CD14-positive monocyte (primary cell): ENCODE results near the gene NSUN3. TPM values are rescaled to one million over a fixed set of nuclear protein-coding genes. Genes with fewer than 3 reads are reported as not detected.

Source experiments
- DNase-seq, 3 donors: peaks; one replicate each; pipeline ENCODE4 v3.0.0-alpha.2; 2011 to 2022
- H2AFZ ChIP-seq: 2 replicates; pipeline ENCODE4 v1.6.0; 2012; ENCODE audit warnings: mild to moderate bottlenecking, low read depth, low read length, inconsistent platforms; ENCODE audit not compliant: insufficient read depth, poor library complexity, severe bottlenecking
- H3K27ac ChIP-seq, 2 donors: 1 replicate in 1 of 2; 2 replicates in 1 of 2; pipeline ENCODE4 v1.5.1; 2012 to 2013; ENCODE audit warnings: low read length in 2 of 2, control low read depth in 1 of 2, inconsistent platforms in 1 of 2, low read depth in 1 of 2, mild to moderate bottlenecking in 1 of 2
- H3K27me3 ChIP-seq, 2 donors: one replicate each; pipeline versions ENCODE4 v1.6.0 to v1.6.1; 2011 to 2013; ENCODE audit warnings: low read length in 2 of 2; ENCODE audit not compliant: control insufficient read depth in 2 of 2, insufficient read depth in 2 of 2
- H3K36me3 ChIP-seq, 2 donors: replicated peaks in 1 of 2; 1 replicate in 1 of 2; 2 replicates in 1 of 2; pipeline versions ENCODE4 v1.5.1 to v1.6.1; 2012 to 2013; ENCODE audit warnings: low read length in 2 of 2, control low read depth in 1 of 2, inconsistent platforms in 1 of 2, mild to moderate bottlenecking in 1 of 2; ENCODE audit not compliant: insufficient read depth in 2 of 2, control insufficient read depth in 1 of 2
- H3K4me1 ChIP-seq, 2 donors: 1 replicate in 1 of 2; 2 replicates in 1 of 2; pipeline versions ENCODE4 v1.5.1 to v1.6.1; 2012 to 2013; ENCODE audit warnings: low read length in 2 of 2, control low read depth in 1 of 2, inconsistent platforms in 1 of 2, mild to moderate bottlenecking in 1 of 2, moderate library complexity in 1 of 2; ENCODE audit not compliant: insufficient read depth in 2 of 2, control insufficient read depth in 1 of 2
- H3K4me2 ChIP-seq: replicated peaks from 2 replicates; pipeline ENCODE3; 2012; ENCODE audit warnings: low read length, moderate library complexity, mild to moderate bottlenecking; ENCODE audit not compliant: poor library complexity, severe bottlenecking; ENCODE audit errors: extremely low read depth
- H3K4me3 ChIP-seq, 3 experiments: fragments of 200-600 bp in 1 of 3; sonication (generic) in 1 of 3; replicated peaks in 1 of 3; 1 replicate in 2 of 3; 2 replicates in 1 of 3; pipeline ENCODE4 v1.5.1; 2011 to 2013; ENCODE audit warnings: low read length in 3 of 3, mild to moderate bottlenecking in 3 of 3, control low read depth in 2 of 3, low read depth in 2 of 3, inconsistent platforms in 1 of 3, moderate library complexity in 1 of 3
- H3K79me2 ChIP-seq: 2 replicates; pipeline ENCODE4 v1.6.0; 2012; ENCODE audit warnings: mild to moderate bottlenecking, control low read depth, inconsistent platforms, low read length, moderate library complexity; ENCODE audit not compliant: insufficient read depth
- H3K9ac ChIP-seq: 2 replicates; pipeline ENCODE4 v1.6.0; 2017; ENCODE audit warnings: low read length, mild to moderate bottlenecking; ENCODE audit not compliant: insufficient read depth, poor library complexity, severe bottlenecking
- H3K9me3 ChIP-seq, 2 donors: replicated peaks in 1 of 2; 1 replicate in 1 of 2; 2 replicates in 1 of 2; pipeline versions ENCODE4 v1.5.1 to v1.6.1; 2012 to 2013; ENCODE audit warnings: low read length in 2 of 2, control low read depth in 1 of 2; ENCODE audit not compliant: control insufficient read depth in 1 of 2, insufficient read depth in 1 of 2
- H4K20me1 ChIP-seq: 2 replicates; pipeline ENCODE4 v1.6.0; 2012; ENCODE audit warnings: mild to moderate bottlenecking, low read length, control low read depth, moderate library complexity; ENCODE audit not compliant: insufficient read depth
- H3K27ac Mint-ChIP-seq, 7 donors: one replicate each; pipeline ENCODE4 v1.8.0; 2020; ENCODE audit warnings: mild to moderate bottlenecking in 7 of 7, mixed read lengths in 7 of 7, moderate library complexity in 6 of 7, inconsistent platforms in 2 of 7
- H3K27me3 Mint-ChIP-seq, 3 donors: one replicate each; pipeline ENCODE4 v1.8.0; 2021 to 2022; ENCODE audit warnings: low read depth in 3 of 3, mild to moderate bottlenecking in 3 of 3, mixed read lengths in 3 of 3, moderate library complexity in 3 of 3, inconsistent platforms in 1 of 3
- H3K36me3 Mint-ChIP-seq, 2 donors: one replicate each; pipeline ENCODE4 v1.8.0; 2020; ENCODE audit warnings: mixed read lengths in 2 of 2, inconsistent platforms in 1 of 2, mild to moderate bottlenecking in 1 of 2
- H3K4me1 Mint-ChIP-seq: one replicate; pipeline ENCODE4 v1.8.0; 2020; ENCODE audit warnings: mild to moderate bottlenecking, mixed read lengths
- H3K4me3 Mint-ChIP-seq, 2 donors: one replicate each; pipeline ENCODE4 v1.8.0; 2020; ENCODE audit warnings: mild to moderate bottlenecking in 2 of 2, mixed read lengths in 2 of 2, moderate library complexity in 1 of 2
- H3K9me3 Mint-ChIP-seq, 7 donors: one replicate each; pipeline ENCODE4 v1.8.0; 2020 to 2022; ENCODE audit warnings: mixed read lengths in 7 of 7, mild to moderate bottlenecking in 6 of 7, moderate library complexity in 6 of 7, inconsistent platforms in 2 of 7
- CTCF ChIP-seq: fragments of 200-600 bp; IDR thresholded peaks from one replicate; pipeline ENCODE4 v1.8.0; 2022; ENCODE audit warnings: antibody characterized with exemption, mild to moderate bottlenecking
- WGBS: methylation state at CpG from one replicate; pipeline ENCODE4 v1.1.5; 2013; ENCODE audit warnings: missing lambda C conversion rate; ENCODE audit not compliant: insufficient coverage; 5-methylcytosine and 5-hydroxymethylcytosine counted together
- intact Hi-C, 2 donors: fragments of 100-400 bp; cut with micrococcal nuclease; formaldehyde crosslinking; loops; one replicate each; pipeline versions ENCODE4 v1.15.0 to v1.15.1; 2023
- polyA plus RNA-seq, 3 donors: library from polyadenylated mRNA; depleted of rRNA in 1 of 3; unstranded in 2 of 3; stranded (reverse) in 1 of 3; fragments of 300-500 nt in 2 of 3; fragments of >200 nt in 1 of 3; fragmentation: Illumina TruSeq in 2 of 3; gene quantifications; 1 replicate in 2 of 3; 2 replicates in 1 of 3; pipeline ENCODE4 v1.2.3, GENCODE V29; 2012 to 2021

The NSUN3 gene
- polyA plus RNA-seq, 3 donors, result 6.6 to 8.8 (median 7.2) TPM

GRCh38 chr3:94028093-94028837 is 34.6 kb upstream of the NSUN3 start, which contains the start of gene STX19:
Gene STX19, minus strand, starts transcription at chr3:94028597. Its CDS starts 13,328 bp downstream, at chr3:94015269.
- no peak within 1 kb of the TSS for H3K27ac ChIP-seq
- H3K4me1 ChIP-seq, result no peaks in the 10 kb centered on the region
- no CpG with 5 or more reads among the region's 8 CpGs for WGBS
- no peak for TF ChIP-seq CTCF
- Mint-ChIP-seq H3K27me3 (no peaks in the 10 kb centered on the region), H3K9me3 (no peaks in the 10 kb centered on the region), H3K36me3 (peaks cover 0 to 2% of the 10 kb centered on the region in 2 donors), H3K27ac (no peak within 1 kb of the TSS), H3K4me1 (no peaks in the 10 kb centered on the region), H3K4me3 (no peak within 1 kb of the TSS)
- no peak for DNase-seq
- no peak within 1 kb of the TSS for H2AFZ ChIP-seq
- H3K9me3 ChIP-seq, result no peaks in the 10 kb centered on the region
- H3K27me3 ChIP-seq, result no peaks in the 10 kb centered on the region
- H3K9ac ChIP-seq, result no peak within 1 kb of the TSS
- no peaks in the 10 kb centered on the region for H3K36me3 ChIP-seq
- H4K20me1 ChIP-seq, result no peaks in the 10 kb centered on the region
- intact Hi-C loops, result no loop called here
- no peak within 1 kb of the TSS for H3K4me3 ChIP-seq
- H3K79me2 ChIP-seq, result no peaks in the 10 kb centered on the region
- no peak within 1 kb of the TSS for H3K4me2 ChIP-seq

- no peak overlapping the region for H3K4me3 ChIP-seq
- peak; percentile 63 for TF ChIP-seq CTCF
- Mint-ChIP-seq H3K4me3 (no peak overlapping the region), H3K9me3 (peaks cover 0 to 1% (median 0%) of the 10 kb centered on the region in 7 donors), H3K36me3 (peaks cover 3 to 6% of the 10 kb centered on the region in 2 donors), H3K27ac (no peak overlapping the region), H3K27me3 (peaks cover 0 to 2% (median 0%) of the 10 kb centered on the region in 3 donors), H3K4me1 (no peaks in the 10 kb centered on the region)
- H3K27ac ChIP-seq, result no peak overlapping the region
- peak in 2 of 3 donors; percentile 9 to 23 for DNase-seq
- H3K4me1 ChIP-seq, result no peaks in the 10 kb centered on the region
- H3K9me3 ChIP-seq, result no peaks in the 10 kb centered on the region
- no peaks in the 10 kb centered on the region for H3K36me3 ChIP-seq
- no peak overlapping the region for H3K4me2 ChIP-seq
- H4K20me1 ChIP-seq, result no peaks in the 10 kb centered on the region
- 100% methylated on average over 1 of the region's 3 CpGs for WGBS
- intact Hi-C loops, result no loop called here
- no peak overlapping the region for H3K9ac ChIP-seq
- no peak overlapping the region for H2AFZ ChIP-seq
- H3K27me3 ChIP-seq, result no peaks in the 10 kb centered on the region
- H3K79me2 ChIP-seq, result no peaks in the 10 kb centered on the region
Measured at GRCh38 chr3:94036909-94037507, 25.9 kb upstream of the NSUN3 start.
